ENCODE measurements around the gene TATDN2. TPM values are rescaled to one million over a fixed set of nuclear protein-coding genes. Genes with fewer than 3 reads are reported as not detected.

TATDN2 gene
- polyA plus RNA-seq, 2 of the 4 experiments (the other 2 are of a cell fraction), result 22.4 to 34.9 TPM

DNA sequence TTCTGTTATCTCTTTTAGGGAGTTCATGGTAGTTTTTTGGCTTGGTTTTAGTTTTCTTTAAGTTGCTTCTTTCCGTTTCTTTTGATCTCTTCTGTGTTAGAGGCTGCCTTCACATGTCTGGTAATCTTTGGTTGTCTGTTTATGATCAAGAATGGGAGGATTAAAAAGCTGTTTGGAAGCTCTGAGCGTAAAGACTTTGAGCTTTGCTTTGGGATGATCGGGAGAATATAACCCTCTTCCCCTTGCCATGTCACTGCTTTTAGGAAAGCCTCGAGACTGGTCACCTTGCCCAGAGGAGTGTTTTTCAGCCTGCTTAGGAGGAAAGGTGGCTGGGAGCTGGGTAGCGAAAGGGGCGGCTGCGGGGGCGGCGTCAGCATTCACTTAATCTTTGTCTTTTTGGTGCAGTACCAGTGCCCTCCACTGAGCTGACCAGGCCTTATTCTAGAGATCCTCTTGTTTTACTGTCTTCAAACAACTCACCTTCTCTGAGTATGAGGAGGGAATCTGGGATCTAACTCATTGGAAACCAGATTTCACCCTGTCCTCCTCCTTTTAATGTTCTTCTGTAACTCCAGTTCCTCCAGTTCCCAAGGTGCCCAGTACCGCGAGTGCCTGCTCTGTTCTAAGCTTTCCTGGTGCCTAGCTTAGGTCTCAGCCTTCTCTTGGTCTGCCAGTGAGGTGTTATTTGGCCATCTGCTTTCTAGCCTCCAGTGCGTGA lies 15.5 kb downstream of the TATDN2 start:
- Histone ChIP-seq H3K4me3 (no peak overlapping the region), H3K4me1 (0 out of 3 replicates have a peak, but pooled peaks cover 3% of the 10 kb centered on the region), H3K27ac (no peak overlapping the region), H3K9me3 (no peaks in the 10 kb centered on the region), H3K4me2 (no peak overlapping the region)
- CTCF ChIA-PET, result interaction anchor here (0.6 to 3.8 kb wide), 22 partner anchors 8 to 475 kb away, joined by 3 to 14 read pairs (median 4); no protein-coding TSS in a partner anchor
- peak; percentile 58 to 79 for DNase-seq (ENCODE audit: low read depth in 1 of 2, low spot score in 1 of 2)
- POLR2A ChIA-PET, result interaction anchor here (1.1 kb wide), 1 partner anchor 27 kb away, joined by 3 read pairs; no protein-coding TSS in a partner anchor
- ATAC-seq, result peak; percentile 98 to 99
- no peak for TF ChIP-seq KDM5A (IDR thresholded peaks at IDR 0.05)
- no peak for TF ChIP-seq TFCP2L1 (CRISPR knock-in tag; IDR thresholded peaks at IDR 0.05)
- no peak for TF ChIP-seq POLR2A (IDR thresholded peaks at IDR 0.05; ENCODE audit: low read length)
- TF ChIP-seq, protein P1, sequence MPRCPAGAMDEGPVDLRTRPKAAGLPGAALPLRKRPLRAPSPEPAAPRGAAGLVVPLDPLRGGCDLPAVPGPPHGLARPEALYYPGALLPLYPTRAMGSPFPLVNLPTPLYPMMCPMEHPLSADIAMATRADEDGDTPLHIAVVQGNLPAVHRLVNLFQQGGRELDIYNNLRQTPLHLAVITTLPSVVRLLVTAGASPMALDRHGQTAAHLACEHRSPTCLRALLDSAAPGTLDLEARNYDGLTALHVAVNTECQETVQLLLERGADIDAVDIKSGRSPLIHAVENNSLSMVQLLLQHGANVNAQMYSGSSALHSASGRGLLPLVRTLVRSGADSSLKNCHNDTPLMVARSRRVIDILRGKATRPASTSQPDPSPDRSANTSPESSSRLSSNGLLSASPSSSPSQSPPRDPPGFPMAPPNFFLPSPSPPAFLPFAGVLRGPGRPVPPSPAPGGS (IDR thresholded peaks at IDR 0.05), result no peak
- 0 out of 5 replicates have a peak, but pooled peaks of 1 of the 2 experiments have one; percentile 20 for TF ChIP-seq RAD21 (conservative IDR thresholded peaks at IDR 0.05 in 1 of 2, IDR thresholded peaks at IDR 0.05 in 1 of 2)
- no peak for TF ChIP-seq SMC3 (IDR thresholded peaks at IDR 0.05)
- no peak for TF ChIP-seq USF2 (IDR thresholded peaks at IDR 0.05)
- TF ChIP-seq, protein P2, sequence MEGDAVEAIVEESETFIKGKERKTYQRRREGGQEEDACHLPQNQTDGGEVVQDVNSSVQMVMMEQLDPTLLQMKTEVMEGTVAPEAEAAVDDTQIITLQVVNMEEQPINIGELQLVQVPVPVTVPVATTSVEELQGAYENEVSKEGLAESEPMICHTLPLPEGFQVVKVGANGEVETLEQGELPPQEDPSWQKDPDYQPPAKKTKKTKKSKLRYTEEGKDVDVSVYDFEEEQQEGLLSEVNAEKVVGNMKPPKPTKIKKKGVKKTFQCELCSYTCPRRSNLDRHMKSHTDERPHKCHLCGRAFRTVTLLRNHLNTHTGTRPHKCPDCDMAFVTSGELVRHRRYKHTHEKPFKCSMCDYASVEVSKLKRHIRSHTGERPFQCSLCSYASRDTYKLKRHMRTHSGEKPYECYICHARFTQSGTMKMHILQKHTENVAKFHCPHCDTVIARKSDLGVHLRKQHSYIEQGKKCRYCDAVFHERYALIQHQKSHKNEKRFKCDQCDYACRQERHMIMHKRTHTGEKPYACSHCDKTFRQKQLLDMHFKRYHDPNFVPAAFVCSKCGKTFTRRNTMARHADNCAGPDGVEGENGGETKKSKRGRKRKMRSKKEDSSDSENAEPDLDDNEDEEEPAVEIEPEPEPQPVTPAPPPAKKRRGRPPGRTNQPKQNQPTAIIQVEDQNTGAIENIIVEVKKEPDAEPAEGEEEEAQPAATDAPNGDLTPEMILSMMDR (IDR thresholded peaks at IDR 0.05), result peak; percentile 3; the same call in 2 of the 3 replicates
- TF ChIP-seq RNF2 (IDR thresholded peaks at IDR 0.05; ENCODE audit: borderline replicate concordance, low read depth), result no peak
- TF ChIP-seq REST (IDR thresholded peaks at IDR 0.05), result no peak
- TF ChIP-seq EHF (CRISPR knock-in tag; IDR thresholded peaks at IDR 0.05), result no peak
- TF ChIP-seq, protein P3, sequence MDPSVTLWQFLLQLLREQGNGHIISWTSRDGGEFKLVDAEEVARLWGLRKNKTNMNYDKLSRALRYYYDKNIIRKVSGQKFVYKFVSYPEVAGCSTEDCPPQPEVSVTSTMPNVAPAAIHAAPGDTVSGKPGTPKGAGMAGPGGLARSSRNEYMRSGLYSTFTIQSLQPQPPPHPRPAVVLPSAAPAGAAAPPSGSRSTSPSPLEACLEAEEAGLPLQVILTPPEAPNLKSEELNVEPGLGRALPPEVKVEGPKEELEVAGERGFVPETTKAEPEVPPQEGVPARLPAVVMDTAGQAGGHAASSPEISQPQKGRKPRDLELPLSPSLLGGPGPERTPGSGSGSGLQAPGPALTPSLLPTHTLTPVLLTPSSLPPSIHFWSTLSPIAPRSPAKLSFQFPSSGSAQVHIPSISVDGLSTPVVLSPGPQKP (IDR thresholded peaks at IDR 0.05; ENCODE audit: low read depth, low read length), result no peak
- no peak for TF ChIP-seq JUNB (IDR thresholded peaks at IDR 0.05)
- TF ChIP-seq, protein P4, sequence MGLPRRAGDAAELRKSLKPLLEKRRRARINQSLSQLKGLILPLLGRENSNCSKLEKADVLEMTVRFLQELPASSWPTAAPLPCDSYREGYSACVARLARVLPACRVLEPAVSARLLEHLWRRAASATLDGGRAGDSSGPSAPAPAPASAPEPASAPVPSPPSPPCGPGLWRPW (IDR thresholded peaks at IDR 0.05), result no peak
- TF ChIP-seq, protein P5, sequence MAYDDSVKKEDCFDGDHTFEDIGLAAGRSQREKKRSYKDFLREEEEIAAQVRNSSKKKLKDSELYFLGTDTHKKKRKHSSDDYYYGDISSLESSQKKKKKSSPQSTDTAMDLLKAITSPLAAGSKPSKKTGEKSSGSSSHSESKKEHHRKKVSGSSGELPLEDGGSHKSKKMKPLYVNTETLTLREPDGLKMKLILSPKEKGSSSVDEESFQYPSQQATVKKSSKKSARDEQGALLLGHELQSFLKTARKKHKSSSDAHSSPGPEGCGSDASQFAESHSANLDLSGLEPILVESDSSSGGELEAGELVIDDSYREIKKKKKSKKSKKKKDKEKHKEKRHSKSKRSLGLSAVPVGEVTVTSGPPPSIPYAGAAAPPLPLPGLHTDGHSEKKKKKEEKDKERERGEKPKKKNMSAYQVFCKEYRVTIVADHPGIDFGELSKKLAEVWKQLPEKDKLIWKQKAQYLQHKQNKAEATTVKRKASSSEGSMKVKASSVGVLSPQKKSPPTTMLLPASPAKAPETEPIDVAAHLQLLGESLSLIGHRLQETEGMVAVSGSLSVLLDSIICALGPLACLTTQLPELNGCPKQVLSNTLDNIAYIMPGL (CRISPR knock-in tag; IDR thresholded peaks at IDR 0.05; ENCODE audit: borderline replicate concordance), result no peak
- TF ChIP-seq ZC3H11A (IDR thresholded peaks at IDR 0.05), result no peak
- 66% methylated on average over 12 of the region's 12 CpGs for WGBS (ENCODE audit: missing lambda C conversion rate)
- no peak for FAIRE-seq
